ENCODE results near the gene RIPK3.
"Not testable (repeated sequence)": the region's sequence is repeated elsewhere in the genome, so short reads cannot be mapped to it uniquely, and the experiment has no call there.

The RIPK3 gene

GRCh38 chr14:24369463-24369862 lies 29.7 kb upstream of the RIPK3 start:
- no peak for DNase-seq

- no peak for DNase-seq
These were observed 28.9 kb upstream of the RIPK3 start for GRCh38 chr14:24368562-24369252.

- no peak for DNase-seq
These were observed 28.4 kb upstream of the RIPK3 start for GRCh38 chr14:24368212-24368561.

- no peak for DNase-seq
These were observed 27.9 kb upstream of the RIPK3 start, which contains the start of gene NFATC4 for GRCh38 chr14:24367514-24368211. Gene NFATC4 (plus strand): TSS chr14:24368184. CDS start chr14:24368341, 157 bp downstream.

- DNase-seq, result peak; percentile 77 to 96
These were observed 27.1 kb upstream of the RIPK3 start for GRCh38 chr14:24366721-24367513.

- DNase-seq, result no peak
These were observed 26.6 kb upstream of the RIPK3 start for GRCh38 chr14:24366413-24366720.

- peak in 1 of 2 experiments; percentile 39 for DNase-seq
These were observed 26.0 kb upstream of the RIPK3 start for GRCh38 chr14:24365600-24366412.

- no peak for DNase-seq
These were observed 25.1 kb upstream of the RIPK3 start for GRCh38 chr14:24364841-24365240.

GRCh38 chr14:24363401-24363800 lies 23.6 kb upstream of the RIPK3 start:
- DNase-seq, result no peak

- no peak for DNase-seq
These were observed 22.6 kb upstream of the RIPK3 start for GRCh38 chr14:24362241-24362960.

- no peak for DNase-seq
These were observed 21.5 kb upstream of the RIPK3 start for GRCh38 chr14:24361326-24361725.

- DNase-seq, result no peak
These were observed 20.5 kb upstream of the RIPK3 start for GRCh38 chr14:24360281-24360680.

GRCh38 chr14:24356208-24356607 lies 16.4 kb upstream of the RIPK3 start:
- no peak for DNase-seq

- DNase-seq, result no peak
These were observed 15.2 kb upstream of the RIPK3 start for GRCh38 chr14:24355009-24355408.

GRCh38 chr14:24354482-24354825 lies 14.7 kb upstream of the RIPK3 start:
- not testable (repeated sequence) for DNase-seq

- DNase-seq, result no peak
These were observed 14.0 kb upstream of the RIPK3 start for GRCh38 chr14:24353559-24354481.

GRCh38 chr14:24351517-24351916 lies 11.7 kb upstream of the RIPK3 start:
- no peak for DNase-seq

- no peak for DNase-seq
These were observed 10.0 kb upstream of the RIPK3 start for GRCh38 chr14:24349742-24350141.

GRCh38 chr14:24348186-24348585 lies 8.4 kb upstream of the RIPK3 start:
- no peak for DNase-seq

GRCh38 chr14:24347134-24347533 lies 7.3 kb upstream of the RIPK3 start:
- no peak for DNase-seq
